ENCODE results near the gene VSIR.

The VSIR gene

DNA sequence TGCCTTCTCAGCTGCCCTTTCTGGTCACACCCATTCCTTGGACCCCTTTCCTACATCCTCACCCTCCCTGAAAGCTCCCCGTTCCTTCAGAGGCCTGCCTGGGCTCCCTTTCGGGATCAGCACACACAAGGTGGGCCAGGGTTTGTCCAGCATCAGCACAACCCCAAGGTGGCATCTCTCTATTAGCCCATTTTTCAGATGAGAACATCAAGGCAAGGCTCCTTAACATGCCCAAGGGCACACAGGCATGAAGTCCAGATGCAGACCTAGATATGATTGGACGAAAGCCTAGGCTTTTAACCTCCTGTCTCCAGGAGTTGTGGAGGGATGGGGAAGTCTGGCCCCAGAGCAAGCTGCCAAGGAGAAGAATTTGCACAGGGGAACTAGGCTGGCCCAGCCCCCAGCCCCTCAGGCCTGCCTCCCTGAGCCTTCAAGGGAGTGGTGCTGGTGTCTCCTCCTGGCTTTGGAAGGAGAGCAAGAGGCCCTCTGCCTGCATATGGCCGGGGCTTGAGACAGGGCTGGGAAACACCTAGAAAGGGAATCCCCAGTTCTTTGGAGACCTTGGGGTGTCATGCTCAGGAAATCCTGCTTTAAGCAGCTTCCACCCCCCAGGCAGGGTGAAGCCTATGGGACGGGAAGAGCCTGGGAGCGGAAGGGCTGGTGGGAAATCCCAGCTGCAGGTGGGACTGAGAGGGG lies 9.0 kb upstream of the VSIR start:
- no peak for DNase-seq (ENCODE audit: low read depth)

- no peak for DNase-seq (ENCODE audit: low read depth)
Observed at GRCh38 chr10:71780719-71781118, 7.4 kb upstream of the VSIR start.

GRCh38 chr10:71780156-71780555 lies 6.8 kb upstream of the VSIR start:
- DNase-seq (ENCODE audit: low read depth), result no peak

DNA sequence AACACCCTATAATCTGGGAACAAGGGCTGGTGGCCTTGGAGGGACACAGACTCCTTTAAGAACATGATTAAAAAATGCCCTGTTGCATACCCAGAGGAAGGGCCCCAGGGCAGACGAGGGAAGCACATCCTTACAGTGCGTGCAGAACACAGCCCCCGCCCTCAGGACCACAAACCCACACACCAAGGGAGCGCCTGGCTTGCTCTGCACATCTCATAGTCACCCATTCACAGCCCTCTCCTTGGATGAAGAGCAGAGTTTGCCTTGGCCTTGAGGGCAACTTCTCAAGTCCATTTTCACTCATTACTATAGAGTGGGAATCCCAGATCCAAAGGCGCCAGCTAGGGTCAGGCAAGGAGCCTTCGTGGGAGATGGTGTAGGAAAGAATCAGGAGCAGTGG lies 6.3 kb upstream of the VSIR start:
- DNase-seq (ENCODE audit: low read depth), result no peak

- no peak for DNase-seq (ENCODE audit: low read depth)
Observed at GRCh38 chr10:71778071-71778825, 4.9 kb upstream of the VSIR start.

GRCh38 chr10:71777213-71777985 lies 4.1 kb upstream of the VSIR start:
- no peak for DNase-seq (ENCODE audit: low read depth)

DNA sequence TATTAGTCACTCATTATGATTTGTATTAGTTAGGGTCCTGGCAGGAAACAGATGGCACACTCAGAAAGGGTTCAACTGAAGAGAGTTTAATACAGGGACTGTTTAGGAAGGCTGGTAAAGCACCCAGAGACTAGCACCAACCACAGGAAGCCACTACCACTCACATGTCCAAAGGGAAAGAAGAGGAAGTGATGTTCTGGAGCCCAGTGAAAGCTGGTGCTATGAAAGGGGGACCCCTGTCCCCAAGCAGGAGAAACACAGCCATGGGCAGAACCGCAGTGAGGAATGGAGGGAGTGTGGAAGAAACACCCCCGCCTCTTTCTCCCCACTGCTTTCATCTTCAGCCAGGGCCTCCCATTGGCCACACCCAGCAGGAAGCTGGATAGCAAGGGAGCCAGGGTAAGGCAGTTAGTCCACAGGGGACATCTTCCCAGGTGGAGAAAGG lies 3.2 kb upstream of the VSIR start:
- DNase-seq (ENCODE audit: low read depth), result no peak

DNA sequence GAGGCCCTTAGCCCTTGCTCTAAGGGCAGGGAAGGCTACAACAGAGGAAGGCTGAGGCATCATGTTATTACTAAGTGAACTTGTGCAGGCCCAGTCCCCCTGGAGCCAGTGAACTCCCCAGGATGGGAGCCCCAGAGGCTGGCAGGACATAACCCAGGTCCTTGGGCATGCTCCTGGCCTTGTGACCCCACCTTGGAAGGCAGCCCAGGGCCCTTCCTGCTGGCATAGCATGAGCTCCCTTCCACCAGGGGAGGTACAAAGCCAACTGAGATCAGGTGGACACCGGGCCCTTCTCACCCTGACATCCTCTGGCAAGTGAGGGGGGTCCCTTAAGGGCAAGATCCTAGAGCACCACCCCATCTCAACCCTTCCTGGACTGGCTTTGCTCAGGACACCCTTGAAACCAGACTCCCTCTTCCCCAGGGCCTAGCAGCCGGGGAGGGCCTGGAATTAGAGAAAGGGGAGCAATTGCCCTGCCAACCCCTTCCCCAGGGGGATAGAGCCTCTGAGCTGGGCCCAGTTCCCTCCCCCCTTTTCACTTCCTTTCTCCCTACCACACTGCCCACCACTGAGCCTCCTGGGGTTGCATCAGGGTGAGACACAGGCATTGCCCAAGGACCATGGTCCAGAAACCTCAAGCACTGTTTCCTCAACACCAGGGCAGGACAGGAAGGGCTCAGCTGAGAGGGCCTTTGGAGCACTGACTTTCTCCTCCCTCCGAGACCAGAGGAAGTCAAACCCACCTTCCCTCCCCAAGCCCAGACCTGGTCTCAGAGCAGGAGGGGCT lies 1.8 kb upstream of the VSIR start:
- DNase-seq (ENCODE audit: low read depth), result no peak

- no peak for DNase-seq (ENCODE audit: low read depth)
Observed at GRCh38 chr10:71772832-71773220, 494 bp downstream of the VSIR start.

DNA sequence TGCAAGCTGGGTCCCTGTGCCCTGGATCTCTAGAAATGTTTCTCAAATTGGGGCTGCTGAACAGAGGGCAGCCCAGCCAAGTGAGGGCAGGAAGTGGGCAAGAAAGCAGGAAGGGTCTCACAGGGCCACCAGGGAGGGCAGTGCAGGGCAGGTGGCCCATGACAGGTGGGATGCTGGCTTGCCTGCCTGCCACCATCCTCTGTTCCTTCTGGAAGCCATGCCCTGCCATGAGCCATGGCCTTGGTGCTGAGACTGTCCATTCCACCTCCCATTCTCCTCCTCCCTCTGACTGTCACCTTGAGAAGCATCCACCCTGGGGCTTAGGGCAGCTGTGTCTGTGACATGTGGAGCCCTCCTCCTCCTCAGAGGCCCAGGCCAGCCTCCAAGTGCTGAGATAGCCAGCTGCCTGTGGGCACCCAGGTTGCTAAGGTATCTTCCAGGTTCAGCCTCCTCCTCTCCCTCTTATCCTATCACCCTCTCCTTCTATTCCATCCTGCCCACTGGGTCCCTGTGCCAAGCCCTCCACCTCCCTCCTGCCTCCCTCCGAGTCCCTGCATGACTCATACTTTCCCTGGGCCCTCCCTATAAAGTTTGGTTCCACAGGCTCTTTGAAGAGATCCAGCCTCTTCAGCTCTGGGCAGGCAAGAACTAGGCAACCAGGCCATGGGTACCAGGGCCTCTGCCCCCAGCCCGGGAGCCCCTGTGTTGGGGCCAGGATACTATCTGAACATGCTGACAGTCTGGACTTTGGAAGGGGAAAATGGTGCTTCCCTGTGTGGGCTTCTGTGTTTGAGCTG lies 1.3 kb downstream of the VSIR start:
- peak; percentile 57 for DNase-seq (ENCODE audit: low read depth)

GRCh38 chr10:71771204-71771603 lies 2.1 kb downstream of the VSIR start:
- DNase-seq (ENCODE audit: low read depth), result no peak

- no peak for DNase-seq (ENCODE audit: low read depth)
Observed at GRCh38 chr10:71770789-71771188, 2.5 kb downstream of the VSIR start.

- no peak for DNase-seq (ENCODE audit: low read depth)
Observed at GRCh38 chr10:71770255-71770654, 3.1 kb downstream of the VSIR start.

GRCh38 chr10:71769279-71769823 lies 4.0 kb downstream of the VSIR start:
- peak; percentile 35 for DNase-seq (ENCODE audit: low read depth)

GRCh38 chr10:71767420-71768035 lies 5.8 kb downstream of the VSIR start:
- DNase-seq (ENCODE audit: low read depth), result no peak

DNA sequence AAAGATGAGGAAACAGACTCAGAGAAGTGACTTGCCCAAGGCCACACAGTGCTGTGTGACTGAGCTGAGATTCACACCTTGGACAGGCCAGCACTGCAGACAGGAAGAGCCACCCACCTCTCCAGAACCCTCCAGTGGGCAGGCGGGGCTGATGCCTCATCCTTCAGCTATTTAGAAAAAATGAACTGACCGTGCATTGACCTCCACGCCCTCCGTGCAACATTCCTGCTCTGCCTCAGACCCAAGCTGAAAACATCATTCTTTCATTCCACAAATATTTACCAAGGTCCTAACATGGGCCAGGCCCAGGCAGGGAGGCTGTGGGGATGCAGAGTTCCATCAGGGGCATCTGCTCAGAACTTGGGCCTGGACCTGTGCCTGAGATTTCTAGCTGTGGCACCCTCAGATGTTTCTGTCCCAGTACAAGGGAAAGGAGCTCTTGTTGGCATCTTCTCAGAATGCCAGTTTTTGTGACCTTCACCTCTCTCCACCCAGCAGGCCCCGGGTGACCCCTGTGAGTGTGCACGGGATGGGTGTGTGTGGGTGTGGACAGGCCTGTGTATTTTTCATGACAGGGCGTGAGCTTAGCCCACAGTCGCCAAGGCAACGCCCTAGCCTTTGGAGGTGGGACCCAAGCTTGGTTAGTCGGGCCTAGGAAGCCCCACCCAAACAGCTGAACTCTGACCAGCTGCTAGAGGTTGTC lies 6.5 kb downstream of the VSIR start:
- no peak for DNase-seq (ENCODE audit: low read depth)

- no peak for DNase-seq (ENCODE audit: low read depth)
Observed at GRCh38 chr10:71765906-71766716, 7.2 kb downstream of the VSIR start.

DNA sequence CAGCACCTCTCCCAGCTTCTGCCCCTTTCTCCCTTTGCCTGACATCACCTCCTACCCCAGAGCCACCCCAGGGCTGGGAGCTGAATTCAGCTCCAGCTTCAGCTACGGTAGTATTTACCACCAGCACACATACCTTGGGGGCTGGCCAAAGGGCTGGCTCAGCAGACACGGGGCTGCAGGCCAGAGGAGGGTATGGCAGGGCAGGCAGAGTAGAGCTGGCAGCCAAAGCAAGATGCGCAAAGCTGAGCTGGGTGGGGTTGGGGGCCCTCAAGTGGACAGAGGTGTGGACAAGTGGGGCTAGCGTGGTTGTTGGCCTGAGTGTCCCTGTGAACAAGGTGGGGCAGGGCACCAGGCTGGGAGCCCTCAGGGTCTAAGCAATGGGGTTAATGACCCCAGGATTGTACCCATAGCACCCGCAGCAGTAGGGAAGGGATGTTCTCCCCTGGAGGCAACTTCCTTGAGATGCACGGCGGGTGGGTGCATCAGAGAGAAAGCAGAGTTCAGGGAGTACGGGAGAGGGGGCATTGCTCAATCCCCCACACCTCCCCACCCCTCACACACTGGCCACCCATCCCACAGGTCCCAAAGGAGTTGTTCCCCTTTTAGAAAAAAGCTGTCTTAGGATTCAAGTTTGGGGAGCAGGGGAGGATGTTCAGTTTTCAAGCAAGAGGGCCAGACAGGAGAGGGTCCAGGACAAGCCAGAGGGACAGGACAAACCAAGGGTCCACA lies 8.0 kb downstream of the VSIR start:
- no peak for DNase-seq (ENCODE audit: low read depth)

Measured in stimulated activated CD8-positive, alpha-beta memory T cell treated with anti-CD3 and anti-CD28 coated beads, Interleukin-12 subunit alpha, Interleukin-12 subunit beta, amount 100 ng/mL, for 1 hour (primary cell).